ENCODE results near the gene STAMBP. TPM values are rescaled to one million over a fixed set of nuclear protein-coding genes. Genes with fewer than 3 reads are reported as not detected.

Gene STAMBP
- polyA plus RNA-seq, 1 donor from 2014 or later: 69.1 TPM

- Histone ChIP-seq H3K9me3 (ENCODE audit: low read length) (no peaks in the 10 kb centered on the region), H2AFZ (ENCODE audit: low read depth, low read length) (peak overlapping the region; percentile 51), H3K27me3 (ENCODE audit: insufficient read depth, low read depth, low read length) (no peaks in the 10 kb centered on the region), H3F3A (ENCODE audit: insufficient read depth, low read length, poor library complexity, severe bottlenecking) (no peaks in the 10 kb centered on the region), H3K4me3 (ENCODE audit: low read length) (peak overlapping the region; percentile 76), H3K4me2 (ENCODE audit: low read length) (peak overlapping the region; percentile 54), H3K9me2 (ENCODE audit: insufficient read depth, low read length) (no peaks in the 10 kb centered on the region), H3K36me3 (ENCODE audit: insufficient read depth, low read length) (peaks cover 3% of the 10 kb centered on the region), H4K20me1 (ENCODE audit: insufficient read depth) (no peaks in the 10 kb centered on the region), H3K27ac (ENCODE audit: low read length) (no peak overlapping the region), H3K9ac (ENCODE audit: low read length) (no peak overlapping the region), H3K79me2 (replicated peaks; ENCODE audit: insufficient read depth, low read length) (peaks cover 21% of the 10 kb centered on the region)
- no peak for TF ChIP-seq SMC3 (conservative IDR thresholded peaks at IDR 0.05; ENCODE audit: poor library complexity)
- TF ChIP-seq CTCF (IDR thresholded peaks at IDR 0.05; ENCODE audit: poor library complexity, severe bottlenecking): no peak
- no peak for TF ChIP-seq TAF1 (IDR thresholded peaks at IDR 0.05; ENCODE audit: low read depth)
- TF ChIP-seq MXI1 (conservative IDR thresholded peaks at IDR 0.05; ENCODE audit: poor library complexity, severe bottlenecking): no peak
- no peak for TF ChIP-seq REST (IDR thresholded peaks at IDR 0.05; ENCODE audit: borderline replicate concordance)
- TF ChIP-seq EZH2 (IDR thresholded peaks at IDR 0.05; ENCODE audit: borderline replicate concordance, insufficient read depth, low read length, poor library complexity, severe bottlenecking): no peak
- no peak for TF ChIP-seq EP300 (conservative IDR thresholded peaks at IDR 0.05; ENCODE audit: poor library complexity, severe bottlenecking)
Observed at GRCh38 chr2:73828389-73828817, 358 bp upstream of the STAMBP start.

GRCh38 chr2:73830871-73831401 lies 2.2 kb downstream of the STAMBP start:
- Histone ChIP-seq H3K27me3 (ENCODE audit: insufficient read depth, low read depth, low read length) (no peaks in the 10 kb centered on the region), H3F3A (ENCODE audit: insufficient read depth, low read length, poor library complexity, severe bottlenecking) (no peaks in the 10 kb centered on the region), H3K9me2 (ENCODE audit: insufficient read depth, low read length) (no peaks in the 10 kb centered on the region), H3K9me3 (ENCODE audit: low read length) (no peaks in the 10 kb centered on the region), H3K4me3 (ENCODE audit: low read length) (peak overlapping the region; percentile 76), H2AFZ (ENCODE audit: low read depth, low read length) (no peak overlapping the region), H3K4me2 (ENCODE audit: low read length) (no peak overlapping the region), H3K36me3 (ENCODE audit: insufficient read depth, low read length) (peaks cover 5% of the 10 kb centered on the region), H3K9ac (ENCODE audit: low read length) (no peak overlapping the region), H3K27ac (ENCODE audit: low read length) (no peak overlapping the region), H4K20me1 (ENCODE audit: insufficient read depth) (no peaks in the 10 kb centered on the region), H3K79me2 (replicated peaks; ENCODE audit: insufficient read depth, low read length) (peaks cover 21% of the 10 kb centered on the region)
- TF ChIP-seq EP300 (conservative IDR thresholded peaks at IDR 0.05; ENCODE audit: poor library complexity, severe bottlenecking): no peak
- no peak for TF ChIP-seq REST (IDR thresholded peaks at IDR 0.05; ENCODE audit: borderline replicate concordance)
- no peak for TF ChIP-seq POLR2AphosphoS5 (IDR thresholded peaks at IDR 0.05)
- no peak for TF ChIP-seq TAF1 (IDR thresholded peaks at IDR 0.05; ENCODE audit: low read depth)
- TF ChIP-seq RAD21 (conservative IDR thresholded peaks at IDR 0.05): no peak
- TF ChIP-seq CTCF (IDR thresholded peaks at IDR 0.05; ENCODE audit: poor library complexity, severe bottlenecking): no peak
- no peak for TF ChIP-seq EZH2 (IDR thresholded peaks at IDR 0.05; ENCODE audit: borderline replicate concordance, insufficient read depth, low read length, poor library complexity, severe bottlenecking)
- no peak for TF ChIP-seq MXI1 (conservative IDR thresholded peaks at IDR 0.05; ENCODE audit: poor library complexity, severe bottlenecking)
- TF ChIP-seq SMC3 (conservative IDR thresholded peaks at IDR 0.05; ENCODE audit: poor library complexity): no peak
